Pulmonary artery endothelial cell (primary cell): ENCODE results near the gene IER3IP1. TPM values are rescaled to one million over a fixed set of nuclear protein-coding genes. Genes with fewer than 3 reads are reported as not detected.
A peak's percentile ranks its signal among the peaks of the same experiment; 100 is the strongest.
"Not testable (repeated sequence)": the region's sequence is repeated elsewhere in the genome, so short reads cannot be mapped to it uniquely, and the experiment has no call there.

Experiments
- DNase-seq: peaks from one replicate; pipeline ENCODE4 v3.0.0-alpha.2; 2011; ENCODE audit warnings: low read depth, low spot score
- total RNA-seq: library from RNA; depleted of rRNA; stranded (reverse); fragments of >200 nt; gene quantifications from 2 replicates; pipeline ENCODE4 v1.2.3, GENCODE V29; 2014

The IER3IP1 gene
- total RNA-seq, result 40.7 and 67.9 TPM in 2 replicates

- DNase-seq, result peak; percentile 72
Observed at GRCh38 chr18:47175898-47176575, at the start of gene IER3IP1. IER3IP1 (minus strand) TSS chr18:47176364; CDS start chr18:47176277, 87 bp downstream.

GRCh38 chr18:47215554-47216138, 39.5 kb upstream of the IER3IP1 start:
- peak; percentile 20 for DNase-seq

GRCh38 chr18:47209171-47209570, 33.0 kb upstream of the IER3IP1 start:
- no peak for DNase-seq

GRCh38 chr18:47206945-47207637, 30.9 kb upstream of the IER3IP1 start:
- no peak for DNase-seq

GRCh38 chr18:47204908-47205522, 28.9 kb upstream of the IER3IP1 start:
- DNase-seq, result no peak

GRCh38 chr18:47203626-47204464, 27.7 kb upstream of the IER3IP1 start:
- no peak for DNase-seq

- DNase-seq, result not testable (repeated sequence)
Observed at GRCh38 chr18:47195961-47196360, 19.8 kb upstream of the IER3IP1 start.

GRCh38 chr18:47191961-47192360, 15.8 kb upstream of the IER3IP1 start:
- DNase-seq, result peak; percentile 29

- no peak for DNase-seq
Observed at GRCh38 chr18:47187721-47188120, 11.6 kb upstream of the IER3IP1 start.

- DNase-seq, result peak; percentile 30
Observed at GRCh38 chr18:47184419-47185050, 8.4 kb upstream of the IER3IP1 start.

- DNase-seq, result not testable (repeated sequence)
Observed at GRCh38 chr18:47182156-47182555, 6.0 kb upstream of the IER3IP1 start.

GRCh38 chr18:47180765-47181164, 4.6 kb upstream of the IER3IP1 start:
- no peak for DNase-seq

GRCh38 chr18:47179520-47179919, 3.4 kb upstream of the IER3IP1 start:
- DNase-seq, result no peak

- DNase-seq, result no peak
Observed at GRCh38 chr18:47175283-47175897, 774 bp downstream of the IER3IP1 start.

GRCh38 chr18:47174545-47175116, 1.5 kb downstream of the IER3IP1 start:
- DNase-seq, result no peak

GRCh38 chr18:47172476-47172875, 3.7 kb downstream of the IER3IP1 start:
- DNase-seq, result no peak

- DNase-seq, result no peak
Observed at GRCh38 chr18:47168913-47169312, 7.3 kb downstream of the IER3IP1 start.

- no peak for DNase-seq
Observed at GRCh38 chr18:47168509-47168908, 7.7 kb downstream of the IER3IP1 start.

- no peak for DNase-seq
Observed at GRCh38 chr18:47166294-47166693, 9.9 kb downstream of the IER3IP1 start.

GRCh38 chr18:47163241-47163640, 12.9 kb downstream of the IER3IP1 start:
- DNase-seq, result no peak
